Coronary artery (tissue), 2 donors: ENCODE data around the gene EAF2.
A peak's percentile ranks its signal among the peaks of the same experiment; 100 is the strongest.

ENCODE experiments used
- DNase-seq: peaks from one replicate; pipeline ENCODE4 v3.0.0-alpha.2; 2017; ENCODE audit warnings: low spot score
- H3K27ac ChIP-seq, 2 donors: fragments of 200-600 bp; sonication (generic); one replicate each; pipeline ENCODE4 v1.5.1; 2016 to 2019
- H3K4me3 ChIP-seq: fragments of 200-600 bp; sonication (generic); 2 replicates; pipeline ENCODE4 v1.5.1; 2016; ENCODE audit warnings: mild to moderate bottlenecking, moderate library complexity
- TF ChIP-seq, protein P1 (sequence below): fragments of 200-600 bp; sonication (generic); IDR thresholded peaks from one replicate; pipeline ENCODE4 v1.5.1; 2019; ENCODE audit warnings: antibody characterized with exemption

The EAF2 gene

GRCh38 chr3:121803771-121804320 lies 31.2 kb upstream of the EAF2 start:
- H3K4me3 ChIP-seq: no peak overlapping the region
- H3K27ac ChIP-seq: no peak overlapping the region
- DNase-seq: no peak
- TF ChIP-seq, protein P1, sequence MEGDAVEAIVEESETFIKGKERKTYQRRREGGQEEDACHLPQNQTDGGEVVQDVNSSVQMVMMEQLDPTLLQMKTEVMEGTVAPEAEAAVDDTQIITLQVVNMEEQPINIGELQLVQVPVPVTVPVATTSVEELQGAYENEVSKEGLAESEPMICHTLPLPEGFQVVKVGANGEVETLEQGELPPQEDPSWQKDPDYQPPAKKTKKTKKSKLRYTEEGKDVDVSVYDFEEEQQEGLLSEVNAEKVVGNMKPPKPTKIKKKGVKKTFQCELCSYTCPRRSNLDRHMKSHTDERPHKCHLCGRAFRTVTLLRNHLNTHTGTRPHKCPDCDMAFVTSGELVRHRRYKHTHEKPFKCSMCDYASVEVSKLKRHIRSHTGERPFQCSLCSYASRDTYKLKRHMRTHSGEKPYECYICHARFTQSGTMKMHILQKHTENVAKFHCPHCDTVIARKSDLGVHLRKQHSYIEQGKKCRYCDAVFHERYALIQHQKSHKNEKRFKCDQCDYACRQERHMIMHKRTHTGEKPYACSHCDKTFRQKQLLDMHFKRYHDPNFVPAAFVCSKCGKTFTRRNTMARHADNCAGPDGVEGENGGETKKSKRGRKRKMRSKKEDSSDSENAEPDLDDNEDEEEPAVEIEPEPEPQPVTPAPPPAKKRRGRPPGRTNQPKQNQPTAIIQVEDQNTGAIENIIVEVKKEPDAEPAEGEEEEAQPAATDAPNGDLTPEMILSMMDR: no peak

DNA sequence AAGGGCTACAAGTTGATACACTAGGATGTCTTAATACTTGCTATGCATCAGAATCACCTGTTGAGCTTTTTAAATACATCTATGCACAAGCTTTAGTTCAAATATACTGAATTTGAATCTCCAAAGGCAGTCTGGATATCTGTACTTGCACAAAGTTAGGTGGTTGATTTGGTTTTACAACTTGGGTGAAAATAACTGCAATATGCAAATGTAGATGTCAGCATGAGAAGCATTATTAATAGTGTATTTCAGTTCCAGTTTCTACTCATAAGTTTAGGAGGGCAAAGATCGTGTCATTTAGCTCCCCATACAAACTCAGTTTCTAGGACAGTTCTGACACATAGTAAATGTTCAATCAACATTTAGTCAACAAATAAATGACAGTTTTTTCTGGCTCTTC lies 25.8 kb upstream of the EAF2 start:
- TF ChIP-seq, protein P1: no peak
- H3K4me3 ChIP-seq: no peak overlapping the region
- H3K27ac ChIP-seq: no peak overlapping the region
- DNase-seq: no peak

DNA sequence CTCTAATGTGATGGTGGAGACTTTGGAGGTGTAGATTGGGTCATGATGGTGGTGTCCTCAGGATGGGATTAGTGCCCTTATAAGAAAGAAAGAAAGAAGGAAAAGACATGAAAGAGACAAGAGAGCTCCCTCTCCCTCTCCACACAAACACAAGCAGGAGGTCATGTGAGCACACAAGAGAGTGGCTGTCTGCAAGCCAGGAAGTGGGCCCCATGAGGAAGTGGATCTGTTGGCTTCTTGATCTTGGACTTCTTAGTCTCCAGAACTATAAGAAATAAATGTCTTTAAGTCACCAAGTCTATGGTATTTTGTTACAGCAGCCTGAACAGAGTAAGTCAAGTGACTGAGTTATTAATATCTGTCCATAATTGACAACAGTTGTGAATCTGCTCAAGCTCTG lies 17.3 kb upstream of the EAF2 start:
- TF ChIP-seq, protein P1: no peak
- no peak overlapping the region for H3K27ac ChIP-seq
- DNase-seq: no peak
- H3K4me3 ChIP-seq: no peak overlapping the region

- Histone ChIP-seq H3K27ac (no peak overlapping the region), H3K4me3 (no peak overlapping the region)
- DNase-seq: no peak
- TF ChIP-seq, protein P1: no peak
These were observed 16.4 kb upstream of the EAF2 start for GRCh38 chr3:121818578-121818977.

DNA sequence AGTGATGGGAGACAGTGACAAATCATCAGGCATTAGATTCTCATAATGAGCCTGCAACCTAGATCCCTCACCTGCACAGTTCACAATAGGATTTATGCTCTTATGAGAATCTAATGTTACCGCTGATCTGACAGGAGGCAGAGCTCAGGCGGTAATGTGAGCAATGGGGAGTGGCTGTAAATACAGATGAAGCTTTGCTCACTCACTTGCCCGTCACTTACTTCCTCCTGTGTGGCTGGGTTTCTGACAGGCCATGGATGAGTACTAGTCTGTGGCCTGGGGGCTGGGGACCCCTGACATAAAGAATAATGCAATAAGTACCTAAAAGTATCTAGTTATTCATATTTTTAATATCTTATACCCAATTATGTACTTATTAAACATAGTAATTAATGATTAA lies 15.8 kb upstream of the EAF2 start:
- TF ChIP-seq, protein P1: no peak
- Histone ChIP-seq H3K4me3 (no peak overlapping the region), H3K27ac (no peak overlapping the region)
- DNase-seq: no peak

GRCh38 chr3:121821421-121822199 lies 13.4 kb upstream of the EAF2 start:
- TF ChIP-seq, protein P1: no peak
- no peak for DNase-seq
- Histone ChIP-seq H3K4me3 (no peak overlapping the region), H3K27ac (peak overlapping the region; percentile 1 to 38)

- Histone ChIP-seq H3K27ac (no peak overlapping the region), H3K4me3 (no peak overlapping the region)
- TF ChIP-seq, protein P1: no peak
- DNase-seq: no peak
These were observed 12.0 kb upstream of the EAF2 start for GRCh38 chr3:121822973-121823372.
